Endothelial cell (in vitro differentiated cells): ENCODE data around the gene CCAR1. TPM values are rescaled to one million over a fixed set of nuclear protein-coding genes. Genes with fewer than 3 reads are reported as not detected.
"Not testable (repeated sequence)": the region's sequence is repeated elsewhere in the genome, so short reads cannot be mapped to it uniquely, and the experiment has no call there.

ENCODE experiments used
- DNase-seq: peaks from one replicate; pipeline ENCODE4 v3.0.0; 2021; ENCODE audit warnings: low spot score
- H3K27ac Mint-ChIP-seq: one replicate; pipeline ENCODE4 v1.8.0; 2021; ENCODE audit warnings: mixed read lengths, inconsistent platforms; ENCODE audit not compliant: unreplicated experiment
- H3K27me3 Mint-ChIP-seq: one replicate; pipeline ENCODE4 v1.8.0; 2021; ENCODE audit warnings: mild to moderate bottlenecking, moderate library complexity, mixed read lengths, inconsistent platforms; ENCODE audit not compliant: unreplicated experiment
- H3K36me3 Mint-ChIP-seq: one replicate; pipeline ENCODE4 v1.8.0; 2021; ENCODE audit warnings: mild to moderate bottlenecking, low read depth, mixed read lengths, inconsistent platforms; ENCODE audit not compliant: unreplicated experiment
- H3K4me1 Mint-ChIP-seq: one replicate; pipeline ENCODE4 v1.8.0; 2021; ENCODE audit warnings: mild to moderate bottlenecking, mixed read lengths, inconsistent platforms; ENCODE audit not compliant: unreplicated experiment
- H3K4me3 Mint-ChIP-seq: one replicate; pipeline ENCODE4 v1.8.0; 2021; ENCODE audit warnings: mild to moderate bottlenecking, mixed read lengths, inconsistent platforms; ENCODE audit not compliant: unreplicated experiment
- H3K9me3 Mint-ChIP-seq: one replicate; pipeline ENCODE4 v1.8.0; 2021; ENCODE audit warnings: mixed read lengths, inconsistent platforms; ENCODE audit not compliant: unreplicated experiment
- total RNA-seq: library from RNA; stranded (reverse); fragmentation: NEBNext Ultra II Directional; extraction: Animal tissue kit (Norgen Biotek cat#: 25700); gene quantifications from one replicate; pipeline ENCODE4 v1.2.1, GENCODE V29; 2021; ENCODE audit not compliant: unreplicated experiment
- TF ChIP-seq, protein P1 (sequence below): fragments of 200-600 bp; sonication (generic); IDR thresholded peaks from one replicate; pipeline ENCODE4 v1.5.0; 2021; ENCODE audit warnings: antibody characterized with exemption; ENCODE audit not compliant: unreplicated experiment

CCAR1 gene
- total RNA-seq, 1 donor from 2014 or later = 86.1 TPM

- Mint-ChIP-seq H3K4me1 (peaks cover 12% of the 10 kb centered on the region), H3K9me3 (no peaks in the 10 kb centered on the region), H3K4me3 (no peak overlapping the region), H3K36me3 (no peaks in the 10 kb centered on the region), H3K27ac (peak overlapping the region; percentile 42), H3K27me3 (peaks cover 3% of the 10 kb centered on the region)
- TF ChIP-seq, protein P1, sequence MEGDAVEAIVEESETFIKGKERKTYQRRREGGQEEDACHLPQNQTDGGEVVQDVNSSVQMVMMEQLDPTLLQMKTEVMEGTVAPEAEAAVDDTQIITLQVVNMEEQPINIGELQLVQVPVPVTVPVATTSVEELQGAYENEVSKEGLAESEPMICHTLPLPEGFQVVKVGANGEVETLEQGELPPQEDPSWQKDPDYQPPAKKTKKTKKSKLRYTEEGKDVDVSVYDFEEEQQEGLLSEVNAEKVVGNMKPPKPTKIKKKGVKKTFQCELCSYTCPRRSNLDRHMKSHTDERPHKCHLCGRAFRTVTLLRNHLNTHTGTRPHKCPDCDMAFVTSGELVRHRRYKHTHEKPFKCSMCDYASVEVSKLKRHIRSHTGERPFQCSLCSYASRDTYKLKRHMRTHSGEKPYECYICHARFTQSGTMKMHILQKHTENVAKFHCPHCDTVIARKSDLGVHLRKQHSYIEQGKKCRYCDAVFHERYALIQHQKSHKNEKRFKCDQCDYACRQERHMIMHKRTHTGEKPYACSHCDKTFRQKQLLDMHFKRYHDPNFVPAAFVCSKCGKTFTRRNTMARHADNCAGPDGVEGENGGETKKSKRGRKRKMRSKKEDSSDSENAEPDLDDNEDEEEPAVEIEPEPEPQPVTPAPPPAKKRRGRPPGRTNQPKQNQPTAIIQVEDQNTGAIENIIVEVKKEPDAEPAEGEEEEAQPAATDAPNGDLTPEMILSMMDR = no peak
- no peak for DNase-seq
These were observed 95.9 kb downstream of the CCAR1 start for GRCh38 chr10:68816796-68817412.

- not testable (repeated sequence) for H3K27me3 Mint-ChIP-seq, DNase-seq
- peaks cover 12% of the 10 kb centered on the region for H3K4me1 Mint-ChIP-seq
These were observed 99.3 kb downstream of the CCAR1 start for GRCh38 chr10:68820359-68820758.

GRCh38 chr10:68822626-68823025, 101.6 kb downstream of the CCAR1 start:
- not testable (repeated sequence) for H3K4me1 Mint-ChIP-seq, DNase-seq, H3K36me3 Mint-ChIP-seq, H3K4me3 Mint-ChIP-seq, H3K27ac Mint-ChIP-seq, H3K27me3 Mint-ChIP-seq, H3K9me3 Mint-ChIP-seq

More at GRCh38 chr10:68820359-68820758, 99.3 kb downstream of the CCAR1 start:
- not testable (repeated sequence) for H3K27ac Mint-ChIP-seq, H3K9me3 Mint-ChIP-seq, H3K36me3 Mint-ChIP-seq, H3K4me3 Mint-ChIP-seq

- TF ChIP-seq, protein P1 = no peak
- H3K27ac Mint-ChIP-seq = no peak within 1 kb of the TSS
- H3K4me1 Mint-ChIP-seq = no peaks in the 10 kb centered on the region
- H3K27me3 Mint-ChIP-seq = peaks cover 2% of the 10 kb centered on the region
- no peaks in the 10 kb centered on the region for H3K9me3 Mint-ChIP-seq
- H3K4me3 Mint-ChIP-seq = peak within 1 kb of the TSS; percentile 87
- DNase-seq = peak; percentile 62
- peaks cover 3% of the 10 kb centered on the region for H3K36me3 Mint-ChIP-seq
These were observed 105.9 kb downstream of the CCAR1 start, which contains the start of gene STOX1 for GRCh38 chr10:68826764-68827591. Gene STOX1, plus strand, starts transcription at chr10:68827531. Its CDS starts 93 bp downstream, at chr10:68827624.

DNA sequence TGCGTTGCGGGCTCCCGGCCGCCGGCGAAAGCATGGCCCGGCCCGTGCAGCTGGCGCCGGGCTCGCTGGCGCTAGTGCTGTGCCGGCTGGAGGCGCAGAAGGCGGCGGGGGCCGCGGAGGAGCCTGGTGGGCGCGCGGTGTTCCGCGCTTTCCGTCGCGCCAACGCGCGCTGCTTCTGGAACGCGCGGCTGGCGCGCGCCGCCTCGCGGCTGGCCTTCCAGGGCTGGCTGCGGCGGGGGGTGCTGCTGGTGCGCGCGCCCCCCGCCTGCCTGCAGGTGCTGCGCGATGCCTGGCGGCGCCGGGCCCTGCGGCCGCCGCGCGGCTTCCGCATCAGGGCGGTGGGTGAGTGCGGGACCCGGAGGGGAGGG, 106.5 kb downstream of the CCAR1 start:
- H3K9me3 Mint-ChIP-seq, H3K27me3 Mint-ChIP-seq, DNase-seq, H3K4me3 Mint-ChIP-seq, H3K36me3 Mint-ChIP-seq, H3K4me1 Mint-ChIP-seq, H3K27ac Mint-ChIP-seq: not testable (repeated sequence)

DNA sequence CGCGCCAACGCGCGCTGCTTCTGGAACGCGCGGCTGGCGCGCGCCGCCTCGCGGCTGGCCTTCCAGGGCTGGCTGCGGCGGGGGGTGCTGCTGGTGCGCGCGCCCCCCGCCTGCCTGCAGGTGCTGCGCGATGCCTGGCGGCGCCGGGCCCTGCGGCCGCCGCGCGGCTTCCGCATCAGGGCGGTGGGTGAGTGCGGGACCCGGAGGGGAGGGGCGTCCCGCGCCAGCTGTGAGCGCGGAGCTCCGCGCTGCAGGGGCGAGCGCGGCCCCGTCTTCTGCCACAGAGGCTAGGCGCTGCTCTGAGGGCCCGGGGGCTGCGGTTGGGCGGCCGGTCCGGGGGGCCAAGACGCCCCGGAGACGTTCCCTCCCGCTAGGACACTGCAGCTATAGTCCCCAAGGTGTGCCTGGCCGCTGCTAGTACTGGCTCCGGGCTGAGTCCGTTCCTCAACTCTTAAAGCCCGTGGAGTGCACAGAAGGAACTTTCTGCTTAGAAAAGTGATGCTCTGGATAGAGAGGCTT, 107.1 kb downstream of the CCAR1 start:
- H3K36me3 Mint-ChIP-seq, H3K4me1 Mint-ChIP-seq, H3K27ac Mint-ChIP-seq, H3K27me3 Mint-ChIP-seq, H3K9me3 Mint-ChIP-seq: not testable (repeated sequence)
- DNase-seq = peak; percentile 15
- peak overlapping the region; percentile 74 for H3K4me3 Mint-ChIP-seq

GRCh38 chr10:68828833-68829232, 107.8 kb downstream of the CCAR1 start:
- no peak overlapping the region for H3K27ac Mint-ChIP-seq

More at GRCh38 chr10:68828833-68829232, 107.8 kb downstream of the CCAR1 start:
- no peaks in the 10 kb centered on the region for H3K9me3 Mint-ChIP-seq
- TF ChIP-seq, protein P1 = no peak
- peak overlapping the region; percentile 74 for H3K4me3 Mint-ChIP-seq
- DNase-seq = no peak
- H3K36me3 Mint-ChIP-seq = peaks cover 3% of the 10 kb centered on the region
- peaks cover 3% of the 10 kb centered on the region for H3K27me3 Mint-ChIP-seq
- H3K4me1 Mint-ChIP-seq = no peaks in the 10 kb centered on the region
